IPS-11a (cell line): ENCODE data around the gene STAC2.
A peak's percentile ranks its signal among the peaks of the same experiment; 100 is the strongest.

Source experiments
- H3K4me3 ChIP-seq: one replicate; pipeline ENCODE4 v1.5.1; 2013; ENCODE audit warnings: low read depth, low read length, control low read depth

STAC2 gene

GRCh38 chr17:39212195-39212810, 13.4 kb downstream of the STAC2 start:
- H3K4me3 ChIP-seq = no peak overlapping the region

- H3K4me3 ChIP-seq = peak overlapping the region; percentile 24
Measured at GRCh38 chr17:39210093-39210434, 15.7 kb downstream of the STAC2 start.

- peak overlapping the region; percentile 24 for H3K4me3 ChIP-seq
Measured at GRCh38 chr17:39209317-39210092, 16.2 kb downstream of the STAC2 start.

- H3K4me3 ChIP-seq = no peak overlapping the region
Measured at GRCh38 chr17:39208893-39209292, 16.9 kb downstream of the STAC2 start.

- H3K4me3 ChIP-seq = no peak overlapping the region
Measured at GRCh38 chr17:39208136-39208535, 17.6 kb downstream of the STAC2 start.

GRCh38 chr17:39205112-39205526, 20.6 kb downstream of the STAC2 start:
- no peak overlapping the region for H3K4me3 ChIP-seq

GRCh38 chr17:39204245-39204644, 21.5 kb downstream of the STAC2 start:
- H3K4me3 ChIP-seq = no peak overlapping the region

GRCh38 chr17:39200957-39201510, 24.7 kb downstream of the STAC2 start:
- H3K4me3 ChIP-seq = peak overlapping the region; percentile 99

GRCh38 chr17:39200070-39200879, 25.5 kb downstream of the STAC2 start, which contains the start of gene RPL19:
Gene RPL19 (plus strand): TSS chr17:39200283. CDS start chr17:39200345, 62 bp downstream.
- peak within 1 kb of the TSS; percentile 99 for H3K4me3 ChIP-seq

- H3K4me3 ChIP-seq = peak overlapping the region; percentile 99
Measured at GRCh38 chr17:39199820-39200069, 26.0 kb downstream of the STAC2 start.

GRCh38 chr17:39198186-39198566, 27.6 kb downstream of the STAC2 start:
- H3K4me3 ChIP-seq = peak overlapping the region; percentile 28

- H3K4me3 ChIP-seq = peak within 1 kb of the TSS; percentile 65
Measured at GRCh38 chr17:39197380-39198185, 28.2 kb downstream of the STAC2 start, which contains the start of gene CACNB1. Gene CACNB1 (minus strand): TSS chr17:39197669. CDS start chr17:39197495, 174 bp downstream.

GRCh38 chr17:39196808-39197291, 28.9 kb downstream of the STAC2 start:
- peak overlapping the region; percentile 65 for H3K4me3 ChIP-seq

- H3K4me3 ChIP-seq = peak overlapping the region; percentile 20
Measured at GRCh38 chr17:39196241-39196807, 29.4 kb downstream of the STAC2 start.

- peak overlapping the region; percentile 20 for H3K4me3 ChIP-seq
Measured at GRCh38 chr17:39195568-39196160, 30.1 kb downstream of the STAC2 start.

GRCh38 chr17:39194985-39195524, 30.7 kb downstream of the STAC2 start:
- peak overlapping the region; percentile 20 for H3K4me3 ChIP-seq

GRCh38 chr17:39194089-39194984, 31.4 kb downstream of the STAC2 start:
- no peak overlapping the region for H3K4me3 ChIP-seq

- H3K4me3 ChIP-seq = no peak overlapping the region
Measured at GRCh38 chr17:39193346-39193745, 32.4 kb downstream of the STAC2 start.
